GM12878 (cell line): Measurements from ENCODE around the gene EEIG2.

Experiments
- BACH1 ChIP-seq: fragments of 450-650 bp; IDR thresholded peaks from 2 replicates; pipeline ENCODE4 v1.6.1; 2017; ENCODE audit warnings: mild to moderate bottlenecking, borderline replicate concordance
- BCL11A ChIP-seq: IDR thresholded peaks from 2 replicates; pipeline ENCODE4 v1.6.1; 2011; ENCODE audit warnings: low read depth, low read length
- CBX5 ChIP-seq: sonication (generic); IDR thresholded peaks from 2 replicates; pipeline ENCODE4 v1.6.1; 2016; ENCODE audit warnings: low read depth, moderate library complexity, mild to moderate bottlenecking, inconsistent platforms
- JUND ChIP-seq: IDR thresholded peaks from 2 replicates; pipeline ENCODE4 v1.6.1; 2012; ENCODE audit warnings: low read depth, mild to moderate bottlenecking, low read length, improper control_type of control experiment, moderate library complexity
- POLR2A ChIP-seq: IDR thresholded peaks from 2 replicates; pipeline ENCODE4 v1.6.1; 2011; ENCODE audit warnings: low read depth, mild to moderate bottlenecking, low read length
- PRDM15 ChIP-seq: fragments of 450-650 bp; formaldehyde crosslinking; IDR thresholded peaks from 2 replicates; pipeline ENCODE4 v1.4.0; 2020; ENCODE audit warnings: mild to moderate bottlenecking, moderate library complexity
- RAD21 ChIP-seq: IDR thresholded peaks from 2 replicates; pipeline ENCODE4 v1.6.1; 2011; ENCODE audit warnings: mild to moderate bottlenecking, low read depth, low read length, moderate library complexity; ENCODE audit not compliant: insufficient read depth
- ZBTB33 ChIP-seq: fragments of 450-650 bp; IDR thresholded peaks from 2 replicates; pipeline ENCODE4 v1.6.1; 2017; ENCODE audit warnings: mild to moderate bottlenecking
- TF ChIP-seq, protein P1 (sequence below): IDR thresholded peaks from 2 replicates; pipeline ENCODE4 v1.6.1; 2012; ENCODE audit warnings: low read length, inconsistent platforms
- TF ChIP-seq, protein P2 (sequence below), 3 experiments: IDR thresholded peaks in 2 of 3; conservative IDR thresholded peaks in 1 of 3; 2 replicates each; pipeline ENCODE4 v1.5.1; 2011; ENCODE audit warnings: low read depth in 3 of 3, low read length in 3 of 3, mild to moderate bottlenecking in 3 of 3, control low read depth in 2 of 3, moderate library complexity in 2 of 3, inconsistent platforms in 1 of 3, mixed read lengths in 1 of 3; ENCODE audit not compliant: control insufficient read depth in 2 of 3, insufficient read depth in 1 of 3; ENCODE audit errors: extremely low read depth in 1 of 3

DNA sequence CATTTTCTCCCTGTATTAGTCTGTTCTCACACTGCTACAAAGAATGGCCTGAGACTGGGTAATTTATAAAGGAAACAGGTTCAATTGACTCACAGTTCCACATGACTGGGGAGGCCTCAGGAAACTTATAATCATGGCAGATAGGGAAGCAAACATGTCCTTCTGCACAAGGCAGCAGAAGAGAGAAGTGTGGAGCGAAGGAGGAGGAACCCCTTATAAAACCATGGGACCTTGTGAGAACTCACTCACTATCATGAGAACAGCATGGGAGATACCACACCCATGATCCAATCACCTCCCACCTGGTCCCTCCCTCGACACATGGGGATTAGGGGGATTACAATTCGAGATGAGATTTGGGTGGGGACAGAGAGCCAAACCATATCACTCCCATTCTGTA, 35.2 kb upstream of the EEIG2 start:
- TF ChIP-seq ZBTB33: no peak
- TF ChIP-seq PRDM15 (CRISPR knock-in tag): no peak
- TF ChIP-seq RAD21: no peak
- TF ChIP-seq, protein P1, sequence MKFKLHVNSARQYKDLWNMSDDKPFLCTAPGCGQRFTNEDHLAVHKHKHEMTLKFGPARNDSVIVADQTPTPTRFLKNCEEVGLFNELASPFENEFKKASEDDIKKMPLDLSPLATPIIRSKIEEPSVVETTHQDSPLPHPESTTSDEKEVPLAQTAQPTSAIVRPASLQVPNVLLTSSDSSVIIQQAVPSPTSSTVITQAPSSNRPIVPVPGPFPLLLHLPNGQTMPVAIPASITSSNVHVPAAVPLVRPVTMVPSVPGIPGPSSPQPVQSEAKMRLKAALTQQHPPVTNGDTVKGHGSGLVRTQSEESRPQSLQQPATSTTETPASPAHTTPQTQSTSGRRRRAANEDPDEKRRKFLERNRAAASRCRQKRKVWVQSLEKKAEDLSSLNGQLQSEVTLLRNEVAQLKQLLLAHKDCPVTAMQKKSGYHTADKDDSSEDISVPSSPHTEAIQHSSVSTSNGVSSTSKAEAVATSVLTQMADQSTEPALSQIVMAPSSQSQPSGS: no peak
- no peak for TF ChIP-seq POLR2A
- no peak for TF ChIP-seq BCL11A
- no peak for TF ChIP-seq BACH1
- TF ChIP-seq JUND: no peak
- TF ChIP-seq CBX5: no peak
- TF ChIP-seq, protein P2, sequence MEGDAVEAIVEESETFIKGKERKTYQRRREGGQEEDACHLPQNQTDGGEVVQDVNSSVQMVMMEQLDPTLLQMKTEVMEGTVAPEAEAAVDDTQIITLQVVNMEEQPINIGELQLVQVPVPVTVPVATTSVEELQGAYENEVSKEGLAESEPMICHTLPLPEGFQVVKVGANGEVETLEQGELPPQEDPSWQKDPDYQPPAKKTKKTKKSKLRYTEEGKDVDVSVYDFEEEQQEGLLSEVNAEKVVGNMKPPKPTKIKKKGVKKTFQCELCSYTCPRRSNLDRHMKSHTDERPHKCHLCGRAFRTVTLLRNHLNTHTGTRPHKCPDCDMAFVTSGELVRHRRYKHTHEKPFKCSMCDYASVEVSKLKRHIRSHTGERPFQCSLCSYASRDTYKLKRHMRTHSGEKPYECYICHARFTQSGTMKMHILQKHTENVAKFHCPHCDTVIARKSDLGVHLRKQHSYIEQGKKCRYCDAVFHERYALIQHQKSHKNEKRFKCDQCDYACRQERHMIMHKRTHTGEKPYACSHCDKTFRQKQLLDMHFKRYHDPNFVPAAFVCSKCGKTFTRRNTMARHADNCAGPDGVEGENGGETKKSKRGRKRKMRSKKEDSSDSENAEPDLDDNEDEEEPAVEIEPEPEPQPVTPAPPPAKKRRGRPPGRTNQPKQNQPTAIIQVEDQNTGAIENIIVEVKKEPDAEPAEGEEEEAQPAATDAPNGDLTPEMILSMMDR (IDR thresholded peaks at IDR 0.05 in 2 of 3, conservative IDR thresholded peaks at IDR 0.05 in 1 of 3; ENCODE audit: control insufficient read depth in 2 of 3, extremely low read depth in 1 of 3, insufficient read depth in 1 of 3, low read depth in 3 of 3, low read length in 3 of 3): no peak
